Cardiac muscle cell (in vitro differentiated cells and primary cell): ENCODE measurements around the gene RCC1. TPM values are rescaled to one million over a fixed set of nuclear protein-coding genes. Genes with fewer than 3 reads are reported as not detected.

Experiments used
- polyA plus RNA-seq: library from polyadenylated mRNA; unstranded; fragments of >200 nt; fragmentation: Nextera tagmentation; extraction: Ambion mirVana; gene quantifications from 2 replicates; pipeline ENCODE4 v1.2.1, GENCODE V29; 2016
- total RNA-seq: library from RNA; depleted of rRNA; stranded (reverse); fragments of >200 nt; gene quantifications from 2 replicates; pipeline ENCODE4 v1.2.3, GENCODE V29; 2016

Gene RCC1
- total and polyA plus RNA-seq, 2 experiments from 2014 or later, result 14.6 to 24.7 TPM

Other genes with a start within 250 kb of the RCC1 start
- 22.3 and 24.6 TPM in 2 replicates for gene SESN2, start 246.5 kb upstream of the RCC1 start, total RNA-seq
- gene SESN2, start 246.5 kb upstream of the RCC1 start, polyA plus RNA-seq, result 24.5 and 24.8 TPM in 2 replicates
- 11.5 and 14.9 TPM in 2 replicates for gene MED18, start 177.0 kb upstream of the RCC1 start, total RNA-seq
- gene MED18, start 177.0 kb upstream of the RCC1 start, polyA plus RNA-seq, result 14.1 and 17.6 TPM in 2 replicates
- 13.5 and 14.8 TPM in 2 replicates for gene PHACTR4, start 136.3 kb upstream of the RCC1 start, total RNA-seq
- gene PHACTR4, start 136.3 kb upstream of the RCC1 start, polyA plus RNA-seq, result 27.1 TPM in 2 replicates
- gene TRNAU1AP, start 47.0 kb downstream of the RCC1 start, total RNA-seq, result 26.0 and 26.1 TPM in 2 replicates
- 39.9 and 61.2 TPM in 2 replicates for gene TRNAU1AP, start 47.0 kb downstream of the RCC1 start, polyA plus RNA-seq
- gene RAB42, start 86.2 kb downstream of the RCC1 start, total RNA-seq, result 11.7 and 12.5 TPM in 2 replicates
- gene RAB42, start 86.2 kb downstream of the RCC1 start, polyA plus RNA-seq, result 7.3 and 11.9 TPM in 2 replicates
- gene TAF12, start 137.0 kb downstream of the RCC1 start, total RNA-seq, result 32.4 and 40.3 TPM in 2 replicates
- 44.2 and 51.9 TPM in 2 replicates for gene TAF12, start 137.0 kb downstream of the RCC1 start, polyA plus RNA-seq
- not detected in 2 replicates for gene RNU11, start 142.6 kb downstream of the RCC1 start, total RNA-seq
- not detected in 2 replicates for gene RNU11, start 142.6 kb downstream of the RCC1 start, polyA plus RNA-seq
- 6.7 and 7.5 TPM in 2 replicates for gene GMEB1, start 162.7 kb downstream of the RCC1 start, total RNA-seq
- 6.0 and 7.6 TPM in 2 replicates for gene GMEB1, start 162.7 kb downstream of the RCC1 start, polyA plus RNA-seq
- gene YTHDF2, start 230.9 kb downstream of the RCC1 start, total RNA-seq, result 53.7 and 62.8 TPM in 2 replicates
- 84.0 and 88.1 TPM in 2 replicates for gene YTHDF2, start 230.9 kb downstream of the RCC1 start, polyA plus RNA-seq